A549 (cell line): ENCODE measurements around the gene ASXL3. TPM values are rescaled to one million over a fixed set of nuclear protein-coding genes. Genes with fewer than 3 reads are reported as not detected.

Experiments
- ATAC-seq, 2 experiments: fragments of 200-7000 bp in 1 of 2; fragments of >200 bp in 1 of 2; cut with Nextera tagmentation in 1 of 2; cut with Tn5 transposase in 1 of 2; 3 replicates each; pipeline versions ENCODE4 v1.8.0 to v1.9.1; 2018 to 2020; ENCODE audit warnings: mild to moderate bottlenecking in 1 of 2, moderate library complexity in 1 of 2
- CTCF ChIA-PET: fragments of 300-600 bp; sonication (Branson Sonifier 250); formaldehyde crosslinking; extraction: SDS; loops from one replicate; lab custom pipeline; 2021; ENCODE audit warnings: antibody characterized with exemption, inconsistent platforms; lab: Yijun Ruan, JAX
- POLR2A ChIA-PET: fragments of 350-600 bp; formaldehyde crosslinking; extraction: SDS; loops from one replicate; lab custom pipeline; 2021; ENCODE audit warnings: antibody characterized with exemption, inconsistent platforms; lab: Yijun Ruan, JAX
- DNase-seq, 2 experiments: peaks; one replicate each; pipeline versions ENCODE4 v3.0.0 to v3.0.0-alpha.2; 2011 to 2016; ENCODE audit warnings: low read depth in 1 of 2, low spot score in 1 of 2
- FAIRE-seq: peaks from 2 replicates; lab custom pipeline; 2011; peaks lifted over from hg19 to GRCh38; lab: Jason Lieb, UNC
- H3K27ac ChIP-seq, 2 experiments: fragments of >200 bp; sonication (Bioruptor Twin); formaldehyde crosslinking; 3 replicates each; pipeline ENCODE4 v1.5.1; 2016 to 2017
- H3K4me1 ChIP-seq: fragments of >200 bp; sonication (Bioruptor Twin); formaldehyde crosslinking; 3 replicates; pipeline ENCODE4 v1.6.1; 2016
- H3K4me2 ChIP-seq: fragments of >200 bp; sonication (Bioruptor Twin); formaldehyde crosslinking; 3 replicates; pipeline ENCODE4 v1.6.1; 2016
- H3K4me3 ChIP-seq: fragments of >200 bp; sonication (Bioruptor Twin); formaldehyde crosslinking; 3 replicates; pipeline ENCODE4 v1.5.1; 2016
- H3K9me3 ChIP-seq: fragments of >200 bp; sonication (Bioruptor Twin); formaldehyde crosslinking; 3 replicates; pipeline ENCODE4 v1.6.1; 2016
- BHLHE40 ChIP-seq: IDR thresholded peaks from 2 replicates; pipeline ENCODE4 v1.6.1; 2012; ENCODE audit warnings: low read depth, low read length, inconsistent platforms
- CBX2 ChIP-seq: fragments of 200-600 bp; sonication (generic); IDR thresholded peaks from 2 replicates; pipeline ENCODE4 v1.6.1; 2016; ENCODE audit warnings: low read depth, mild to moderate bottlenecking, borderline replicate concordance
- CHD2 ChIP-seq: fragments of 150-350 bp; IDR thresholded peaks from 2 replicates; pipeline ENCODE4 v1.6.1; 2014; ENCODE audit warnings: low read length; ENCODE audit not compliant: partially characterized antibody
- E2F6 ChIP-seq: IDR thresholded peaks from 2 replicates; pipeline ENCODE4 v1.6.1; 2012; ENCODE audit warnings: low read depth, borderline replicate concordance
- EHF ChIP-seq: fragments of 250-450 bp; sonication (Bioruptor Pico); IDR thresholded peaks from 2 replicates; pipeline ENCODE4 v1.5.0; 2020; ENCODE audit warnings: mild to moderate bottlenecking
- EHMT2 ChIP-seq: fragments of 200-600 bp; sonication (generic); IDR thresholded peaks from 2 replicates; pipeline ENCODE4 v1.6.1; 2016; ENCODE audit warnings: antibody characterized with exemption, low read depth, mild to moderate bottlenecking, moderate library complexity
- EP300 ChIP-seq, 2 experiments: fragments of >200 bp; sonication (Bioruptor Twin); formaldehyde crosslinking; IDR thresholded peaks; 2 replicates in 1 of 2; 3 replicates in 1 of 2; pipeline ENCODE4 v1.6.1; 2016 to 2017
- ESRRA ChIP-seq: fragments of 150-350 bp; IDR thresholded peaks from 2 replicates; pipeline ENCODE4 v1.6.1; 2014; ENCODE audit warnings: mild to moderate bottlenecking, low read length, borderline replicate concordance
- FOSL2 ChIP-seq, 2 experiments: fragments of 450-650 bp in 1 of 2; fragments of >200 bp in 1 of 2; sonication (Bioruptor Twin) in 1 of 2; formaldehyde crosslinking; IDR thresholded peaks; 2 replicates each; pipeline versions ENCODE4 v1.5.0 to v1.6.1; 2016 to 2020; ENCODE audit warnings: mild to moderate bottlenecking in 1 of 2, moderate library complexity in 1 of 2
- HES2 ChIP-seq: fragments of >200 bp; sonication (Bioruptor Twin); formaldehyde crosslinking; IDR thresholded peaks from 2 replicates; pipeline ENCODE4 v1.6.1; 2016
- HEYL ChIP-seq: fragments of 250-450 bp; sonication (Bioruptor Pico); IDR thresholded peaks from 2 replicates; pipeline ENCODE4 v1.8.0; 2021; ENCODE audit warnings: mild to moderate bottlenecking, moderate library complexity
- HOXA7 ChIP-seq: fragments of 250-450 bp; sonication (Bioruptor Pico); IDR thresholded peaks from 2 replicates; pipeline ENCODE4 v1.5.0; 2020; ENCODE audit warnings: mild to moderate bottlenecking, moderate library complexity
- HOXB13 ChIP-seq: fragments of 250-450 bp; sonication (Bioruptor Pico); IDR thresholded peaks from 2 replicates; pipeline ENCODE4 v1.5.0; 2020; ENCODE audit warnings: low read depth, mild to moderate bottlenecking, moderate library complexity
- JUN ChIP-seq, 2 experiments: fragments of >200 bp; sonication (Bioruptor Twin); formaldehyde crosslinking; IDR thresholded peaks; 2 replicates in 1 of 2; 3 replicates in 1 of 2; pipeline ENCODE4 v1.6.1; 2016 to 2017
- KDM1A ChIP-seq: fragments of 200-600 bp; sonication (generic); IDR thresholded peaks from 2 replicates; pipeline ENCODE4 v1.6.1; 2016; ENCODE audit warnings: low read depth, mild to moderate bottlenecking
- MAFK ChIP-seq: fragments of 450-650 bp; IDR thresholded peaks from 2 replicates; pipeline ENCODE4 v1.6.1; 2014; ENCODE audit not compliant: partially characterized antibody
- MAZ ChIP-seq: fragments of 150-350 bp; IDR thresholded peaks from 2 replicates; pipeline ENCODE4 v1.6.1; 2014; ENCODE audit warnings: antibody characterized with exemption, low read depth, low read length, borderline replicate concordance
- MYC ChIP-seq: IDR thresholded peaks from 2 replicates; pipeline ENCODE4 v1.6.1; 2012; ENCODE audit warnings: mild to moderate bottlenecking, inconsistent platforms, low read length, improper control_type of control experiment, borderline replicate concordance
- NFE2L2 ChIP-seq: fragments of 150-350 bp; conservative IDR thresholded peaks from 2 replicates; pipeline ENCODE4 v1.6.1; 2014; ENCODE audit warnings: low read length
- NPAS2 ChIP-seq: fragments of 250-450 bp; sonication (Bioruptor Pico); IDR thresholded peaks from 2 replicates; pipeline ENCODE4 v1.8.0; 2022; ENCODE audit warnings: mild to moderate bottlenecking, moderate library complexity, borderline replicate concordance
- NR3C1 ChIP-seq: fragments of >200 bp; sonication (Bioruptor Twin); formaldehyde crosslinking; IDR thresholded peaks from 3 replicates; pipeline ENCODE4 v1.6.1; 2017
- PHF8 ChIP-seq: fragments of 200-600 bp; sonication (generic); IDR thresholded peaks from 2 replicates; pipeline ENCODE4 v1.6.1; 2016; ENCODE audit warnings: low read depth, mild to moderate bottlenecking, antibody characterized with exemption, moderate library complexity, borderline replicate concordance
- POLR2A ChIP-seq: IDR thresholded peaks from 2 replicates; pipeline ENCODE4 v1.6.1; 2012; ENCODE audit warnings: mild to moderate bottlenecking, low read length
- RAD21 ChIP-seq, 2 experiments: fragments of >200 bp in 1 of 2; sonication (Bioruptor Twin) in 1 of 2; formaldehyde crosslinking in 1 of 2; IDR thresholded peaks in 1 of 2; conservative IDR thresholded peaks in 1 of 2; 2 replicates in 1 of 2; 3 replicates in 1 of 2; pipeline ENCODE4 v1.6.1; 2012 to 2018; ENCODE audit warnings: inconsistent platforms in 1 of 2
- RCOR1 ChIP-seq: fragments of 150-350 bp; IDR thresholded peaks from 2 replicates; pipeline ENCODE4 v1.6.1; 2014; ENCODE audit warnings: antibody characterized with exemption, low read length, low read depth
- RFX5 ChIP-seq: fragments of 450-650 bp; IDR thresholded peaks from 2 replicates; pipeline ENCODE4 v1.7.1; 2014; ENCODE audit warnings: antibody characterized with exemption, mild to moderate bottlenecking, moderate library complexity
- RNF2 ChIP-seq: fragments of 200-600 bp; sonication (generic); IDR thresholded peaks from 2 replicates; pipeline ENCODE4 v1.6.1; 2016; ENCODE audit warnings: low read depth, mild to moderate bottlenecking, antibody characterized with exemption, moderate library complexity, borderline replicate concordance
- TFCP2L1 ChIP-seq: fragments of 250-450 bp; sonication (Bioruptor Pico); IDR thresholded peaks from 2 replicates; pipeline ENCODE4 v1.5.0; 2021; ENCODE audit warnings: mild to moderate bottlenecking
- TP53 ChIP-seq: fragments of 250-450 bp; sonication (Bioruptor Pico); IDR thresholded peaks from 2 replicates; pipeline ENCODE4 v1.5.0; 2021; ENCODE audit warnings: mild to moderate bottlenecking, moderate library complexity
- ZFP36 ChIP-seq: fragments of 450-650 bp; IDR thresholded peaks from 2 replicates; pipeline ENCODE4 v1.6.1; 2014; ENCODE audit warnings: borderline replicate concordance; ENCODE audit not compliant: partially characterized antibody
- ZNF302 ChIP-seq: fragments of 250-450 bp; sonication (Bioruptor Pico); IDR thresholded peaks from 2 replicates; pipeline ENCODE4 v1.9.0; 2021; ENCODE audit warnings: inconsistent platforms, mild to moderate bottlenecking, moderate library complexity
- ZSCAN20 ChIP-seq: fragments of 250-450 bp; sonication (Bioruptor Pico); IDR thresholded peaks from 2 replicates; pipeline ENCODE4 v1.8.0; 2022; ENCODE audit warnings: mild to moderate bottlenecking, moderate library complexity
- WGBS: methylation state at CpG from one replicate; pipeline ENCODE4 v1.1.6; 2017; ENCODE audit errors: missing lambda C conversion rate; 5-methylcytosine and 5-hydroxymethylcytosine counted together
- polyA plus RNA-seq, 4 experiments: library from polyadenylated mRNA; depleted of rRNA in 3 of 4; stranded (reverse); fragments of >200 nt; fragmentation: RNase III in 1 of 4; extraction: RNeasy Plus Mini Kit Qiagen cat#74134 plus additional on column Dnase treatment in 1 of 4; gene quantifications; 2 replicates in 3 of 4; 3 replicates in 1 of 4; pipeline ENCODE4 v1.2.3, GENCODE V29; 2011 to 2017

The ASXL3 gene
- polyA plus RNA-seq, 2 of the 4 experiments (the other 2 are of a cell fraction) = not detected

GRCh38 chr18:33697498-33697897, 119.5 kb downstream of the ASXL3 start:
- H3K4me1 ChIP-seq = no peaks in the 10 kb centered on the region
- no peak overlapping the region for H3K27ac ChIP-seq
- WGBS = 0% methylated on average over 2 of the region's 2 CpGs
- CTCF ChIA-PET = no interaction called here
- H3K9me3 ChIP-seq = no peaks in the 10 kb centered on the region
- no peak overlapping the region for H3K4me2 ChIP-seq
- POLR2A ChIA-PET = no interaction called here
- no peak for TF ChIP-seq HES2
- FAIRE-seq (no peak), DNase-seq (no peak), ATAC-seq (no peak)
- H3K4me3 ChIP-seq = no peak overlapping the region

GRCh38 chr18:33699372-33699771, 121.4 kb downstream of the ASXL3 start:
- no peaks in the 10 kb centered on the region for H3K4me1 ChIP-seq
- no peak overlapping the region for H3K4me2 ChIP-seq
- DNase-seq (no peak), ATAC-seq (no peak), FAIRE-seq (no peak)
- H3K9me3 ChIP-seq = no peaks in the 10 kb centered on the region
- ChIA-PET CTCF (no interaction called here), POLR2A (no interaction called here)
- TF ChIP-seq JUN (IDR thresholded peaks at IDR 0.05) (no peak), FOSL2 (IDR thresholded peaks at IDR 0.05) (no peak), FOSL2 (CRISPR knock-in tag; IDR thresholded peaks at IDR 0.05) (no peak), E2F6 (no peak), MAZ (no peak), HOXA7 (CRISPR knock-in tag) (no peak), CBX2 (no peak), ZFP36 (no peak), MYC (no peak), BHLHE40 (no peak)
- no peak overlapping the region for H3K27ac ChIP-seq
- WGBS = under 1% methylated on average over 3 of the region's 3 CpGs
- no peak overlapping the region for H3K4me3 ChIP-seq

GRCh38 chr18:33700513-33700976, 122.5 kb downstream of the ASXL3 start:
- no peak for ATAC-seq
- WGBS = 2% methylated on average over 3 of the region's 3 CpGs
- CTCF ChIA-PET = interaction anchor here (0.6 kb wide), 1 partner anchor 139 kb away, joined by 3 read pairs; no protein-coding TSS in a partner anchor

GRCh38 chr18:33702625-33703024, 124.6 kb downstream of the ASXL3 start:
- CTCF ChIA-PET = no interaction called here
- no peak for FAIRE-seq

More at GRCh38 chr18:33700513-33700976, 122.5 kb downstream of the ASXL3 start:
- no peak overlapping the region for H3K4me2 ChIP-seq
- no peak overlapping the region for H3K4me3 ChIP-seq
- POLR2A ChIA-PET = no interaction called here
- no peak overlapping the region for H3K27ac ChIP-seq
- FAIRE-seq = no peak
- no peaks in the 10 kb centered on the region for H3K4me1 ChIP-seq
- no peak for DNase-seq
- no peak for TF ChIP-seq RFX5
- TF ChIP-seq HOXA7 (CRISPR knock-in tag) = no peak
- no peak for TF ChIP-seq MAFK
- TF ChIP-seq PHF8 = no peak
- no peak for TF ChIP-seq HOXB13 (CRISPR knock-in tag)
- no peak for TF ChIP-seq BHLHE40
- no peak for TF ChIP-seq EHF (CRISPR knock-in tag)
- no peak for TF ChIP-seq RAD21 (conservative IDR thresholded peaks at IDR 0.05 in 1 of 2, IDR thresholded peaks at IDR 0.05 in 1 of 2)
- no peak for TF ChIP-seq NFE2L2
- TF ChIP-seq NPAS2 (CRISPR knock-in tag) = no peak
- TF ChIP-seq TFCP2L1 = no peak
- TF ChIP-seq FOSL2 (IDR thresholded peaks at IDR 0.05) = no peak
- no peak for TF ChIP-seq FOSL2 (CRISPR knock-in tag; IDR thresholded peaks at IDR 0.05)
- TF ChIP-seq ESRRA = no peak
- TF ChIP-seq CHD2 = no peak
- TF ChIP-seq RNF2 = no peak
- TF ChIP-seq ZSCAN20 (CRISPR knock-in tag) = no peak
- no peak for TF ChIP-seq POLR2A
- no peak for TF ChIP-seq RCOR1
- H3K9me3 ChIP-seq = no peaks in the 10 kb centered on the region

More at GRCh38 chr18:33702625-33703024, 124.6 kb downstream of the ASXL3 start:
- no peak overlapping the region for H3K4me3 ChIP-seq
- DNase-seq (no peak), ATAC-seq (no peak)
- 23% methylated on average over 1 of the region's 1 CpG for WGBS
- no peak overlapping the region for H3K27ac ChIP-seq
- TF ChIP-seq MYC (no peak), HOXB13 (CRISPR knock-in tag) (no peak), POLR2A (no peak), EHF (CRISPR knock-in tag) (no peak), RFX5 (no peak), EHMT2 (no peak), MAZ (no peak), TFCP2L1 (no peak), ZNF302 (CRISPR knock-in tag) (no peak), TP53 (CRISPR knock-in tag) (no peak), EP300 (IDR thresholded peaks at IDR 0.05) (no peak), KDM1A (no peak), NR3C1 (no peak), CHD2 (no peak), HEYL (CRISPR knock-in tag) (no peak)
- H3K4me2 ChIP-seq = no peak overlapping the region
- no peaks in the 10 kb centered on the region for H3K9me3 ChIP-seq
- no peaks in the 10 kb centered on the region for H3K4me1 ChIP-seq
- POLR2A ChIA-PET = no interaction called here
